GM23338 (cell line): Measurements from ENCODE around the gene RSRC1. TPM values are rescaled to one million over a fixed set of nuclear protein-coding genes. Genes with fewer than 3 reads are reported as not detected.

Experiments used
- ATAC-seq: fragments of 200-7000 bp; cut with Tn5 transposase; 3 replicates; pipeline ENCODE4 v1.9.1; 2020
- DNase-seq: peaks from one replicate; pipeline ENCODE4 v3.0.0-alpha.2; 2015; ENCODE audit warnings: low spot score
- H2AFZ ChIP-seq: fragments of 200-600 bp; sonication (generic); 2 replicates; pipeline ENCODE4 v1.8.0; 2016; ENCODE audit warnings: antibody characterized with exemption, mild to moderate bottlenecking, moderate library complexity
- H3F3A ChIP-seq: fragments of 200-600 bp; sonication (generic); replicated peaks from 2 replicates; pipeline ENCODE4 v1.8.0; 2017; ENCODE audit warnings: antibody characterized with exemption, mixed run types, low read depth
- H3K27ac ChIP-seq: fragments of 200-600 bp; sonication (generic); 2 replicates; pipeline ENCODE4 v1.6.1; 2016; ENCODE audit warnings: low read depth
- H3K27me3 ChIP-seq: fragments of 200-600 bp; sonication (generic); 2 replicates; pipeline ENCODE4 v1.8.0; 2016; ENCODE audit warnings: mild to moderate bottlenecking, mixed run types, moderate library complexity; ENCODE audit not compliant: insufficient read depth
- H3K36me3 ChIP-seq: fragments of 200-600 bp; sonication (generic); 2 replicates; pipeline ENCODE4 v1.8.0; 2016; ENCODE audit warnings: mild to moderate bottlenecking; ENCODE audit not compliant: insufficient read depth
- H3K4me1 ChIP-seq: fragments of 200-600 bp; sonication (generic); 2 replicates; pipeline ENCODE4 v1.8.0; 2016; ENCODE audit warnings: mild to moderate bottlenecking, moderate library complexity; ENCODE audit not compliant: insufficient read depth
- H3K4me2 ChIP-seq: fragments of 200-600 bp; sonication (generic); 2 replicates; pipeline ENCODE4 v1.7.1; 2017; ENCODE audit warnings: mixed run types
- H3K4me3 ChIP-seq: fragments of 200-600 bp; sonication (generic); 2 replicates; pipeline ENCODE4 v1.6.1; 2016; ENCODE audit warnings: mixed run types
- H3K79me2 ChIP-seq: fragments of 200-600 bp; sonication (generic); replicated peaks from 2 replicates; pipeline ENCODE4 v1.8.0; 2017; ENCODE audit warnings: mild to moderate bottlenecking; ENCODE audit not compliant: insufficient read depth
- H3K9me2 ChIP-seq: fragments of 200-600 bp; sonication (generic); 2 replicates; pipeline ENCODE4 v1.8.0; 2017; ENCODE audit not compliant: insufficient read depth
- H4K20me1 ChIP-seq: fragments of 200-600 bp; sonication (generic); replicated peaks from 2 replicates; pipeline ENCODE4 v1.8.0; 2017; ENCODE audit warnings: mild to moderate bottlenecking; ENCODE audit not compliant: insufficient read depth
- H3K27ac Mint-ChIP-seq: 2 replicates; pipeline ENCODE4 v1.8.0; 2020; ENCODE audit warnings: inconsistent platforms, mild to moderate bottlenecking, moderate library complexity, mixed read lengths
- H3K27me3 Mint-ChIP-seq: 3 replicates; pipeline ENCODE4 v1.8.0; 2022; ENCODE audit warnings: low read depth, mild to moderate bottlenecking, moderate library complexity, mixed read lengths, inconsistent platforms; ENCODE audit not compliant: insufficient read depth, poor library complexity
- H3K36me3 Mint-ChIP-seq: 3 replicates; pipeline ENCODE4 v1.8.0; 2021; ENCODE audit warnings: low read depth, mild to moderate bottlenecking, inconsistent platforms, moderate library complexity, mixed read lengths
- H3K4me1 Mint-ChIP-seq: 3 replicates; pipeline ENCODE4 v1.8.0; 2020; ENCODE audit warnings: mild to moderate bottlenecking, inconsistent platforms, mixed read lengths
- H3K4me3 Mint-ChIP-seq: 3 replicates; pipeline ENCODE4 v1.8.0; 2021; ENCODE audit warnings: moderate library complexity, mild to moderate bottlenecking, inconsistent platforms, mixed read lengths
- H3K9me3 Mint-ChIP-seq: 3 replicates; pipeline ENCODE4 v1.8.0; 2020; ENCODE audit warnings: moderate library complexity, mild to moderate bottlenecking, inconsistent platforms, mixed read lengths
- CREB1 ChIP-seq: fragments of 250-450 bp; sonication (Bioruptor Pico); IDR thresholded peaks from 2 replicates; pipeline ENCODE4 v1.5.0; 2020; ENCODE audit warnings: low read depth, mild to moderate bottlenecking, moderate library complexity
- CTCF ChIP-seq, 2 experiments: fragments of 200-600 bp in 1 of 2; sonication (generic) in 1 of 2; conservative IDR thresholded peaks; 2 replicates each; pipeline versions ENCODE4 v1.5.1 to v1.6.1; 2016 to 2017; ENCODE audit warnings: antibody characterized with exemption in 2 of 2, low read depth in 2 of 2, mild to moderate bottlenecking in 2 of 2, moderate library complexity in 1 of 2
- ETS1 ChIP-seq: IDR thresholded peaks from 2 replicates; pipeline ENCODE4 v1.6.1; 2016; ENCODE audit warnings: antibody characterized with exemption
- EZH2 ChIP-seq: fragments of 200-600 bp; sonication (generic); IDR thresholded peaks from one replicate; pipeline ENCODE4 v1.8.0; 2017; ENCODE audit warnings: antibody characterized with exemption, mild to moderate bottlenecking, low read depth; ENCODE audit not compliant: unreplicated experiment
- EZH2phosphoT487 ChIP-seq: fragments of 200-600 bp; sonication (generic); IDR thresholded peaks from one replicate; pipeline ENCODE4 v1.8.1; 2018; ENCODE audit warnings: antibody characterized with exemption; ENCODE audit not compliant: unreplicated experiment
- JUNB ChIP-seq: IDR thresholded peaks from one replicate; pipeline ENCODE4 v1.6.1; 2016; ENCODE audit warnings: antibody characterized with exemption; ENCODE audit not compliant: unreplicated experiment
- NANOG ChIP-seq: IDR thresholded peaks from 2 replicates; pipeline ENCODE4 v1.6.1; 2016; ENCODE audit warnings: antibody characterized with exemption, borderline replicate concordance
- POLR2AphosphoS5 ChIP-seq: IDR thresholded peaks from 2 replicates; pipeline ENCODE4 v1.6.1; 2016; ENCODE audit warnings: antibody characterized with exemption, low read depth
- REST ChIP-seq: IDR thresholded peaks from one replicate; pipeline ENCODE4 v1.6.1; 2018; ENCODE audit warnings: antibody characterized with exemption; ENCODE audit not compliant: unreplicated experiment
- STAT1 ChIP-seq: IDR thresholded peaks from one replicate; pipeline ENCODE4 v1.6.1; 2016; ENCODE audit warnings: antibody characterized with exemption; ENCODE audit not compliant: unreplicated experiment
- ZNF114 ChIP-seq: fragments of 250-450 bp; sonication (Bioruptor Pico); IDR thresholded peaks from 2 replicates; pipeline ENCODE4 v1.5.0; 2020; ENCODE audit warnings: mild to moderate bottlenecking, moderate library complexity
- ZNF331 ChIP-seq: fragments of 250-450 bp; sonication (Bioruptor Pico); IDR thresholded peaks from 2 replicates; pipeline ENCODE4 v1.5.0; 2020; ENCODE audit warnings: low read depth, mild to moderate bottlenecking, moderate library complexity
- ZNF462 ChIP-seq: fragments of 250-450 bp; sonication (Bioruptor Pico); IDR thresholded peaks from 2 replicates; pipeline ENCODE4 v1.5.0; 2020; ENCODE audit warnings: mild to moderate bottlenecking, moderate library complexity
- polyA plus RNA-seq: library from polyadenylated mRNA; unstranded; fragments of >200 nt; fragmentation: Nextera tagmentation; extraction: Ambion mirVana; gene quantifications from 2 replicates; pipeline ENCODE4 v1.2.1, GENCODE V29; 2016
- total RNA-seq: library from RNA; depleted of rRNA; stranded (reverse); fragments of >200 nt; shearing (Covaris generic); gene quantifications from 2 replicates; pipeline ENCODE4 v1.2.3, GENCODE V29; 2014

The RSRC1 gene
- total and polyA plus RNA-seq, 2 experiments from 2014 or later: 32.5 to 76.8 TPM

- no peak for ATAC-seq
These were observed 49.8 kb downstream of the RSRC1 start for GRCh38 chr3:158159714-158160113.

More at GRCh38 chr3:158159714-158160113, 49.8 kb downstream of the RSRC1 start:
- no peak overlapping the region for H3K4me3 Mint-ChIP-seq
- Histone ChIP-seq H3K9me2 (no peaks in the 10 kb centered on the region), H3K4me3 (no peak overlapping the region), H3K36me3 (no peaks in the 10 kb centered on the region), H3K27me3 (no peaks in the 10 kb centered on the region), H3K27ac (no peak overlapping the region), H4K20me1 (0 out of 2 replicates have a peak, but pooled peaks cover 4% of the 10 kb centered on the region), H3F3A (no peaks in the 10 kb centered on the region), H3K4me2 (no peak overlapping the region), H3K4me1 (no peaks in the 10 kb centered on the region), H2AFZ (no peak overlapping the region), H3K79me2 (no peaks in the 10 kb centered on the region)
- no peaks in the 10 kb centered on the region; the same call in 2 of the 3 replicates for H3K9me3 Mint-ChIP-seq
- H3K4me1 Mint-ChIP-seq: no peaks in the 10 kb centered on the region
- no peak overlapping the region for H3K27ac Mint-ChIP-seq
- DNase-seq: no peak
- TF ChIP-seq ZNF462: no peak
- no peak for TF ChIP-seq EZH2
- no peak for TF ChIP-seq CTCF (conservative IDR thresholded peaks at IDR 0.05; ENCODE audit: low read depth in 2 of 2)
- no peak for TF ChIP-seq POLR2AphosphoS5
- TF ChIP-seq ZNF331 (CRISPR knock-in tag): no peak
- TF ChIP-seq NANOG: no peak
- TF ChIP-seq ETS1: no peak
- TF ChIP-seq JUNB: no peak
- no peak for TF ChIP-seq CREB1 (CRISPR knock-in tag)
- no peak for TF ChIP-seq STAT1
- TF ChIP-seq ZNF114 (CRISPR knock-in tag): no peak
- no peak for TF ChIP-seq EZH2phosphoT487
- no peak for TF ChIP-seq REST
- peaks cover 4% of the 10 kb centered on the region; the same call in 2 of the 3 replicates for H3K36me3 Mint-ChIP-seq
- H3K27me3 Mint-ChIP-seq: no peaks in the 10 kb centered on the region
